HepG2 (cell line): Measurements from ENCODE around the gene NOTO. TPM values are rescaled to one million over a fixed set of nuclear protein-coding genes. Genes with fewer than 3 reads are reported as not detected.

Experiments
- CREBL2 ChIP-seq: sonication (generic); formaldehyde crosslinking; IDR thresholded peaks from 2 replicates; pipeline ENCODE4 v1.8.1; 2023; ENCODE audit warnings: missing genetic modification reagents, mild to moderate bottlenecking, borderline replicate concordance
- HOXA9 ChIP-seq: sonication (generic); formaldehyde crosslinking; IDR thresholded peaks from 2 replicates; pipeline ENCODE4 v1.8.1; 2022; ENCODE audit warnings: missing genetic modification reagents, mild to moderate bottlenecking, moderate library complexity, borderline replicate concordance
- IRF1 ChIP-seq: sonication (generic); formaldehyde crosslinking; IDR thresholded peaks from 2 replicates; pipeline ENCODE4 v1.4.0; 2020; ENCODE audit warnings: low read depth, mild to moderate bottlenecking, missing genetic modification reagents
- JUN ChIP-seq: sonication (generic); formaldehyde crosslinking; IDR thresholded peaks from 2 replicates; pipeline ENCODE4 v1.4.0; 2020; ENCODE audit warnings: mild to moderate bottlenecking, missing genetic modification reagents
- KLF12 ChIP-seq: sonication (generic); formaldehyde crosslinking; IDR thresholded peaks from 2 replicates; pipeline ENCODE4 v1.4.0; 2020; ENCODE audit warnings: missing genetic modification reagents, borderline replicate concordance
- MAFK ChIP-seq, 2 experiments: IDR thresholded peaks in 1 of 2; conservative IDR thresholded peaks in 1 of 2; 2 replicates each; pipeline ENCODE4 v1.6.1; 2011; ENCODE audit warnings: improper control_type of control experiment in 2 of 2, low read length in 2 of 2
- MZF1 ChIP-seq: sonication (generic); formaldehyde crosslinking; IDR thresholded peaks from 2 replicates; pipeline ENCODE4 v1.8.1; 2023; ENCODE audit warnings: mild to moderate bottlenecking, missing genetic modification reagents, borderline replicate concordance
- NCOA2 ChIP-seq: sonication (generic); formaldehyde crosslinking; IDR thresholded peaks from 2 replicates; pipeline ENCODE4 v1.8.0; 2022; ENCODE audit warnings: inconsistent platforms
- PAX8 ChIP-seq: sonication (generic); formaldehyde crosslinking; IDR thresholded peaks from 2 replicates; pipeline ENCODE4 v1.8.0; 2022; ENCODE audit warnings: mild to moderate bottlenecking, missing genetic modification reagents, borderline replicate concordance
- PBX2 ChIP-seq: IDR thresholded peaks from 2 replicates; pipeline ENCODE4 v1.6.1; 2016; ENCODE audit warnings: control low read depth
- SRY ChIP-seq: sonication (generic); formaldehyde crosslinking; IDR thresholded peaks from 2 replicates; pipeline ENCODE4 v1.8.0; 2022; ENCODE audit warnings: mild to moderate bottlenecking, missing genetic modification reagents
- TFAP4 ChIP-seq: sonication (generic); IDR thresholded peaks from 2 replicates; pipeline ENCODE4 v1.6.1; 2016; ENCODE audit warnings: low read depth, borderline replicate concordance
- ZBTB7A ChIP-seq: sonication (generic); formaldehyde crosslinking; IDR thresholded peaks from 2 replicates; pipeline ENCODE4 v1.8.0; 2022; ENCODE audit warnings: mild to moderate bottlenecking, missing genetic modification reagents
- ZBTB7B ChIP-seq: sonication (generic); formaldehyde crosslinking; IDR thresholded peaks from 2 replicates; pipeline ENCODE4 v1.4.0; 2020; ENCODE audit warnings: missing genetic modification reagents
- ZC3H13 ChIP-seq: sonication (generic); formaldehyde crosslinking; IDR thresholded peaks from 2 replicates; pipeline ENCODE4 v1.8.1; 2023; ENCODE audit warnings: mild to moderate bottlenecking, missing genetic modification reagents, moderate library complexity
- ZFP41 ChIP-seq: sonication (generic); formaldehyde crosslinking; IDR thresholded peaks from 2 replicates; pipeline ENCODE4 v1.4.0; 2020; ENCODE audit warnings: mild to moderate bottlenecking, missing genetic modification reagents, borderline replicate concordance
- ZFY ChIP-seq: sonication (generic); formaldehyde crosslinking; IDR thresholded peaks from 2 replicates; pipeline ENCODE4 v1.4.0; 2020; ENCODE audit warnings: missing genetic modification reagents
- ZNF446 ChIP-seq: sonication (generic); formaldehyde crosslinking; IDR thresholded peaks from 2 replicates; pipeline ENCODE4 v1.5.0; 2020; ENCODE audit warnings: mild to moderate bottlenecking, missing genetic modification reagents
- ZNF501 ChIP-seq: sonication (generic); formaldehyde crosslinking; IDR thresholded peaks from 2 replicates; pipeline ENCODE4 v1.5.1; 2020; ENCODE audit warnings: mild to moderate bottlenecking, moderate library complexity, missing genetic modification reagents
- ZNF512 ChIP-seq: sonication (generic); formaldehyde crosslinking; IDR thresholded peaks from 2 replicates; pipeline ENCODE4 v1.4.0; 2020; ENCODE audit warnings: mild to moderate bottlenecking, missing genetic modification reagents
- ZNF770 ChIP-seq: sonication (generic); formaldehyde crosslinking; IDR thresholded peaks from 2 replicates; pipeline ENCODE4 v1.5.0; 2020; ENCODE audit warnings: mild to moderate bottlenecking, missing genetic modification reagents
- polyA plus RNA-seq, 8 experiments: library from polyadenylated mRNA; depleted of rRNA in 3 of 8; stranded (reverse) in 7 of 8; unstranded in 1 of 8; fragments of >200 nt; fragmentation: Illumina TruSeq in 4 of 8; extraction: Trizol in 4 of 8; gene quantifications; 2 replicates each; pipeline versions ENCODE4 v1.2.1 to v1.2.3, GENCODE V29; 2011 to 2016; ENCODE audit warnings: low read depth in 4 of 8, missing spikeins in 1 of 8, mixed read lengths in 1 of 8; ENCODE audit not compliant: insufficient read depth in 1 of 8
- total RNA-seq, 5 experiments: library from RNA; depleted of rRNA; stranded (reverse); fragments of >200 nt; fragmentation: Illumina TruSeq; extraction: Trizol; gene quantifications; 2 replicates each; pipeline ENCODE4 v1.2.3, GENCODE V29; 2016; ENCODE audit warnings: low read depth in 1 of 5

The NOTO gene
- total and polyA plus RNA-seq, 2 of the 13 experiments (the other 11 are each of a cell fraction or from before 2014, with no cell fraction given): not detected

GRCh38 chr2:73176881-73177644 lies 25.3 kb upstream of the NOTO start (continued):
- TF ChIP-seq ZC3H13 (no peak; the same call in 1 of the 2 replicates), ZFP41 (peak; percentile 84; the same call in 1 of the 2 replicates), PBX2 (CRISPR knock-in tag) (peak; percentile 39; the same call in 1 of the 2 replicates), SRY (no peak), JUN (CRISPR knock-in tag) (no peak; the same call in 1 of the 2 replicates), HOXA9 (CRISPR knock-in tag) (no peak), ZFY (CRISPR knock-in tag) (peak; percentile 51; the same call in 1 of the 2 replicates), ZBTB7A (peak; percentile 66), MZF1 (CRISPR knock-in tag) (peak; percentile 40; the same call in 1 of the 2 replicates), CREBL2 (no peak; the same call in 1 of the 2 replicates), ZNF770 (no peak), ZNF446 (CRISPR knock-in tag) (no peak), NCOA2 (CRISPR knock-in tag) (peak; percentile 29; the same call in 1 of the 2 replicates), ZBTB7B (CRISPR knock-in tag) (peak; percentile 95), PAX8 (CRISPR knock-in tag) (no peak), ZNF512 (CRISPR knock-in tag) (0 out of 2 replicates have a peak, but pooled peaks have one; percentile 60), KLF12 (CRISPR knock-in tag) (no peak), IRF1 (CRISPR knock-in tag) (no peak), TFAP4 (0 out of 2 replicates have a peak, but pooled peaks have one; percentile 9), MAFK (conservative IDR thresholded peaks at IDR 0.05 in 1 of 2, IDR thresholded peaks at IDR 0.05 in 1 of 2; ENCODE audit: low read length in 2 of 2) (no peak), ZNF501 (CRISPR knock-in tag) (peak; percentile 96)
